Nephron progenitor cell (in vitro differentiated cells): Measurements from ENCODE around the gene DLG5.

Source experiments
- DNase-seq: peaks from one replicate; pipeline ENCODE4 v3.0.0; 2021
- H3K27ac Mint-ChIP-seq: 2 replicates; pipeline ENCODE4 v1.8.0; 2021; ENCODE audit warnings: mild to moderate bottlenecking, moderate library complexity, mixed read lengths
- H3K27me3 Mint-ChIP-seq: 2 replicates; pipeline ENCODE4 v1.8.0; 2021; ENCODE audit warnings: mild to moderate bottlenecking, low read depth, mixed read lengths; ENCODE audit not compliant: poor library complexity
- H3K36me3 Mint-ChIP-seq: 2 replicates; pipeline ENCODE4 v1.8.0; 2021; ENCODE audit warnings: low read depth, mixed read lengths
- H3K4me1 Mint-ChIP-seq: 2 replicates; pipeline ENCODE4 v1.8.0; 2021; ENCODE audit warnings: mixed read lengths
- H3K4me3 Mint-ChIP-seq: 2 replicates; pipeline ENCODE4 v1.8.0; 2021; ENCODE audit warnings: mild to moderate bottlenecking, moderate library complexity, mixed read lengths
- H3K9me3 Mint-ChIP-seq: 2 replicates; pipeline ENCODE4 v1.8.0; 2021; ENCODE audit warnings: mild to moderate bottlenecking, moderate library complexity, mixed read lengths
- CTCF ChIP-seq: fragments of 200-600 bp; sonication (generic); IDR thresholded peaks from 2 replicates; pipeline ENCODE4 v1.5.0; 2021; ENCODE audit warnings: antibody characterized with exemption

The DLG5 gene

DNA sequence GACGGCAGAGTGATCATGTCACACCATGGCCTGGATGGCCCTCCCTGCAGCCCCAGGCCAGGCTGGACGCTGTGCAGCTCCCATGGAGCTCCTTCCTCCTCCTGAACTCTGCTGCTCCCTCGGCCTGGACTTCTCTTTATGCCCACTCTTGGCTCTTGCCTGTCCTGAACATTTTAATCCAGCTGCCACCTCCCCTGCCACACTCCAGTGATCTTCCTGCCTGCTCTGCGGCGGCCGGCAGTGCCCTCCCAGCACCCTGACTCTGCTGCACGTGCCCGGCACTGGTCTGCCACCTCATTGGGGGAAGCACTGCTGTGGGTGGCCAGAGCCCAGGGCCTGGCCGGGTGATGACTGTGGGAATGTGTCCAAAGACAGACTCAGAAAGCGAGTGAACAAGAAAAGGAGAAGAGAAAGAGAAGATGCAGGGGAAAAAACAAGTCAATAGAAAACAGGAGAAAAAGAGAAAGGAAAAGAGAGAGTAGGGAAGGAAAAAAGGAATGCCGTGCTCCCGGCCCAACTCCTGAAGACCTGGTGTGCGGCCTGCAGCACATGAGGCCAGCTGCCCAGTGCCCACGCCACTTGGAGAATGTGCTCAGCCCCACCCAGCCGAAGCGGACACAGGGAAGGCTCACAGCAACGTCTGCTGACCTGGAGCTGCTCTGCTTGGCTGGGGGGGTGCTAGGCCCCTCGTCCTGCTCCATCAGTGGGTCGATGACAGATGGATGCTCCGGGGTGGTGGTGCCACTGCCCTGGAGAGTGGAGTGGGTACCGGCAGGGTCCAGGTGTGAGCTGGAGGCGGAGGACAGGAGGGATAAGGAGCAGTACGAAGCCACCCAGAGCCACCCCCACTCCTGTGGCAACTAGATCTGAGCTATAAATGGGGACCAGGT lies 115.9 kb downstream of the DLG5 start:
- Mint-ChIP-seq H3K4me3 (no peak overlapping the region), H3K27me3 (no peaks in the 10 kb centered on the region), H3K4me1 (no peaks in the 10 kb centered on the region), H3K9me3 (no peaks in the 10 kb centered on the region), H3K27ac (no peak overlapping the region), H3K36me3 (peaks cover 48% of the 10 kb centered on the region)
- DNase-seq: no peak
- no peak for TF ChIP-seq CTCF

GRCh38 chr10:77809336-77809735 lies 117.2 kb downstream of the DLG5 start:
- H3K27ac Mint-ChIP-seq: no peak overlapping the region
- H3K4me3 Mint-ChIP-seq: no peak overlapping the region
- DNase-seq: no peak
- H3K27me3 Mint-ChIP-seq: no peaks in the 10 kb centered on the region
- no peaks in the 10 kb centered on the region for H3K9me3 Mint-ChIP-seq
- no peaks in the 10 kb centered on the region for H3K4me1 Mint-ChIP-seq
- no peak for TF ChIP-seq CTCF
- H3K36me3 Mint-ChIP-seq: peaks cover 44% of the 10 kb centered on the region

DNA sequence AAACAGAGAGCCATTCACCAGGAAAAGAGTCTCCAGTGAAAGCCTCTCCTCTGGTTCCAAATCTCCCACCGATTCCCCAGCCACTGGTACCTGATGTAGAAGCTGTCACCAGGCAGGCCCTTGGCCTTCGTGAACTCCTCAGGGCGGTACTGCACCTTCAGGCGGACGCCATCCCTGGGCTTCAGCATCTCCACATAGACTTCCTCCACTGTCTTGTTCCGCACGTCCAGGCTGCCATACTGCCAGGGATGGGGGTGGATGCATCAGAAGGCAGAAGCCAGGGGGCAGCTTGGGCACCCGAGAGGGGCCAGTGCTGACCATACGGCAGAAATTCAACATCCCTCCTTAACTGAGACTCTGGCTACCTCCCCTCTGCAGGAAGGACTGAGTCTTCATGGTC lies 118.8 kb downstream of the DLG5 start:
- TF ChIP-seq CTCF: no peak
- H3K27me3 Mint-ChIP-seq: no peaks in the 10 kb centered on the region
- H3K4me3 Mint-ChIP-seq: no peak overlapping the region
- H3K36me3 Mint-ChIP-seq: peaks cover 51% of the 10 kb centered on the region
- H3K27ac Mint-ChIP-seq: peak overlapping the region; percentile 19
- H3K9me3 Mint-ChIP-seq: no peaks in the 10 kb centered on the region
- H3K4me1 Mint-ChIP-seq: no peaks in the 10 kb centered on the region
- DNase-seq: no peak

DNA sequence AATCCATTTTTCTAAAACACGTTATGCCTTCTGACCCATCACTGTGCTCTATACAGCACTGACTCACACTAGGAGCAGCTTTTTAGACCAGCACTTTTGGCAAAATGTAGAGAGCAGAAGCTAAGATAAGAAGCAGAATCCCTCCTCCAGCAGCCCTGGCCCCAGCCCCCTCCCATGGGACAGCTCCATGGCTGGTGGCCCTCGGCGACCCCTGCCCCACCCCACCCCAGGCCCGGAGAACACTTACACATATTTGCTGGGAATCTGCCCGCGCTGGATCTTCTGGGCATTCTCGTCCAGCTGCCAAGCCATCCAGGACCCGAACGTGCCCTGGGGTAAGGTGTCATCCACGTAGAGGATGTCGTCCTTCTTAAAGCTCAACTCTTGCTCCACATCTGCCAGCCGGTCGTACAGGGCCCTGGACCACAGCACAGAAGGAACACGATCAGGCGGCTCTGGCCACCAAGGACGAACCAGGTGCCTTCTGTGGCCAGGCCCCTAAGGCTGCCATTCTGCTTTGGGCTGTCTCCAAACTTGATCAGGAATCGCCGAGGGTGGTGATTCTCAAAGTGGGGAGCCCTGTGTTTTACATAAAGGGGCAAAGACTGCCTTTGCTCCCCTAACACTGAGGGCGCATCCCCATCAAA lies 119.9 kb downstream of the DLG5 start:
- Mint-ChIP-seq H3K9me3 (no peaks in the 10 kb centered on the region), H3K27ac (no peak overlapping the region), H3K27me3 (no peaks in the 10 kb centered on the region), H3K4me3 (no peak overlapping the region), H3K4me1 (no peaks in the 10 kb centered on the region), H3K36me3 (peaks cover 56% of the 10 kb centered on the region)
- TF ChIP-seq CTCF: no peak
- no peak for DNase-seq

DNA sequence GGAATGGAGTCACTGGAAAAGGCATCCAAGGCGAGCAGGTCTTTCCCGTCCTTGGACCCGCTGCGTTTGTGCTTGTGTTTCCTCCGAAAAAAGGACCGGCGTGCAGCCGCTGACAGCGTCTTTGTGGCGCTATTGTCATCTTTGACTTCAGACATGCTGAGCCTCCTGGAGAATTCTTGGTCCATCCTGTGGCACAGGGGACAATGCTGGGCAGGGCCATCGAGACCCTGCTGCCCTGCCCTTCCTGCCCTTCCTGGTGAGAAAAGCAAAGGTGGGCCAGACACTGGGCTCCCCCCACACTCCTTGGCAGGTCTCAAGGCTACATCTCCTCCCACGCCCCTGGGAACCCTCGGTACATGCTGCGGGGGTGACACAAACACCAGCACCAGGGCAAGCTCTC lies 120.9 kb downstream of the DLG5 start:
- no peaks in the 10 kb centered on the region for H3K4me1 Mint-ChIP-seq
- peaks cover 53% of the 10 kb centered on the region for H3K36me3 Mint-ChIP-seq
- no peaks in the 10 kb centered on the region for H3K9me3 Mint-ChIP-seq
- peaks cover 4% of the 10 kb centered on the region for H3K27me3 Mint-ChIP-seq
- DNase-seq: no peak
- H3K27ac Mint-ChIP-seq: no peak overlapping the region
- TF ChIP-seq CTCF: no peak
- no peak overlapping the region for H3K4me3 Mint-ChIP-seq
